BE2C (cell line): ENCODE measurements around the gene SORCS3.

Source experiments
- DNase-seq: peaks from one replicate; pipeline ENCODE4 v3.0.0-alpha.2; 2020
- H3K27me3 ChIP-seq: fragments of 250-450 bp; sonication (Bioruptor Pico); 2 replicates; pipeline ENCODE4 v1.5.1; 2020; ENCODE audit warnings: mild to moderate bottlenecking
- H3K36me3 ChIP-seq: fragments of 250-450 bp; sonication (Bioruptor Pico); 2 replicates; pipeline ENCODE4 v1.5.1; 2020; ENCODE audit warnings: mild to moderate bottlenecking
- H3K4me1 ChIP-seq: fragments of 250-450 bp; sonication (Bioruptor Pico); 2 replicates; pipeline ENCODE4 v1.5.1; 2020
- H3K4me3 ChIP-seq: 2 replicates; pipeline ENCODE4 v1.5.1; 2011; ENCODE audit warnings: low read depth, low read length
- H3K9me3 ChIP-seq: fragments of 250-450 bp; sonication (Bioruptor Pico); 2 replicates; pipeline ENCODE4 v1.5.1; 2020
- TF ChIP-seq, protein P1 (sequence below): IDR thresholded peaks from 2 replicates; pipeline ENCODE4 v1.5.1; 2012; ENCODE audit warnings: mild to moderate bottlenecking, low read depth, low read length

The SORCS3 gene

DNA sequence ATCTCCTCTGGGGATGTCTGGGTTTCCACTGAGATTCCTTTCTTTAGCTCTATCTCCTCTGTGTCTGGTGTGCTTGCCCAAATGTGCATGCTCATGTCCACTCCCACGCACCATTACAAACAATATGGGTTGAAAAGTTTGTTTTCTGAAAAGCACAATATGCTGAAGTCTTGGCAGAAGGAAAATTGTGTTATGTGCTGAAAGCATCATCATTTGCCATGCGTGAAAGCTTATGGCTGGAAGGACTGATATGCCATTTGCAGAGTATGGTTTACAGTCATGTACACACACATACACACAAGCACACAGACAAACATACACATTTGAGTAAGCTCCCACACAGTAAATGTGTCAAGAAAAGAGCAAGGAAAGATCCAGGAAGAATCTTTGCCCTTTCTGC lies 231.6 kb downstream of the SORCS3 start:
- no peaks in the 10 kb centered on the region for H3K36me3 ChIP-seq
- DNase-seq: no peak
- TF ChIP-seq, protein P1, sequence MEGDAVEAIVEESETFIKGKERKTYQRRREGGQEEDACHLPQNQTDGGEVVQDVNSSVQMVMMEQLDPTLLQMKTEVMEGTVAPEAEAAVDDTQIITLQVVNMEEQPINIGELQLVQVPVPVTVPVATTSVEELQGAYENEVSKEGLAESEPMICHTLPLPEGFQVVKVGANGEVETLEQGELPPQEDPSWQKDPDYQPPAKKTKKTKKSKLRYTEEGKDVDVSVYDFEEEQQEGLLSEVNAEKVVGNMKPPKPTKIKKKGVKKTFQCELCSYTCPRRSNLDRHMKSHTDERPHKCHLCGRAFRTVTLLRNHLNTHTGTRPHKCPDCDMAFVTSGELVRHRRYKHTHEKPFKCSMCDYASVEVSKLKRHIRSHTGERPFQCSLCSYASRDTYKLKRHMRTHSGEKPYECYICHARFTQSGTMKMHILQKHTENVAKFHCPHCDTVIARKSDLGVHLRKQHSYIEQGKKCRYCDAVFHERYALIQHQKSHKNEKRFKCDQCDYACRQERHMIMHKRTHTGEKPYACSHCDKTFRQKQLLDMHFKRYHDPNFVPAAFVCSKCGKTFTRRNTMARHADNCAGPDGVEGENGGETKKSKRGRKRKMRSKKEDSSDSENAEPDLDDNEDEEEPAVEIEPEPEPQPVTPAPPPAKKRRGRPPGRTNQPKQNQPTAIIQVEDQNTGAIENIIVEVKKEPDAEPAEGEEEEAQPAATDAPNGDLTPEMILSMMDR: no peak
- H3K9me3 ChIP-seq: no peaks in the 10 kb centered on the region
- H3K4me3 ChIP-seq: no peak overlapping the region
- H3K4me1 ChIP-seq: no peaks in the 10 kb centered on the region
- no peaks in the 10 kb centered on the region for H3K27me3 ChIP-seq

DNA sequence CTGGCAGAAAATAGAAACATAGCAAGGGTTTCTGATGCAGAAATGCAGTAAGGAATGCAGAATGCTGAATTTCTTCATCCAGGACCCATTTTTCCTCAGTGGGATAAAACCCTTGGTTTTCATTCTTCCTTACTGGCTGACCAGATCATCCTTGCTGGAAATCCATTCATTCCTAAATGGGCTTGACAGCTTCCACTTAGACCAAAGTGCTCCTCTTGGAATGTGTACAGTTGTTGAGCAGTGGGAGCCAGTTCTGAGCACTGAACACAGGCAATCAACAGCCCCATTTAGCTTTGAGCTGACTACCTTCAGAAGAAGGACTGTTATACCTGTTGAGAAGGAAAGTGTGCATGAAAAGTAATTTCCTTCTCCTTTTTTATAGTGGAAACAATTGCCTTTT lies 232.1 kb downstream of the SORCS3 start:
- H3K9me3 ChIP-seq: no peaks in the 10 kb centered on the region
- no peak for DNase-seq
- TF ChIP-seq, protein P1: no peak

DNA sequence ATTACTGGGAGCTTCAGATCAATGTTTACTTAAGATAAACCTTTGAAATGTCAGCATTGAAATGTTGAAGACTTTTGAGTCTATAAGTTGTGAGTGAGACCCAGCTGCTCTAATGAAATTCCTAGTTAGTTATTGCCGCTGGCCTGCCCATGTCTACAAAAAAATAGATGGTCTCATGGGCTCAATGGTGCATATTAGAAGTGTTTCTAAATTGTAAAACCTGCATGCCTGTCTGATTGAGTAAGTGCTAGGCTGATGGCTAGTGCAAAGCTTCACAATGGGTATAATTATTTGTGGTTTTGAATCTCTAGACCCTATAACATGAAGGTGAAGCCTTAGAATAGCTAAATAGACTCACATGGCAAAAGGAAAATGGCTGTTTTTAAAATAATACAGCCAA lies 234.5 kb downstream of the SORCS3 start:
- H3K27me3 ChIP-seq: no peaks in the 10 kb centered on the region
- H3K4me3 ChIP-seq: no peak overlapping the region
- TF ChIP-seq, protein P1: no peak
- no peak for DNase-seq
- H3K36me3 ChIP-seq: no peaks in the 10 kb centered on the region
- H3K9me3 ChIP-seq: no peaks in the 10 kb centered on the region
- no peaks in the 10 kb centered on the region for H3K4me1 ChIP-seq

More for the DNA sequence above, 232.1 kb downstream of the SORCS3 start:
- no peaks in the 10 kb centered on the region for H3K36me3 ChIP-seq
- no peak overlapping the region for H3K4me3 ChIP-seq
- H3K4me1 ChIP-seq: no peaks in the 10 kb centered on the region
- no peaks in the 10 kb centered on the region for H3K27me3 ChIP-seq

DNA sequence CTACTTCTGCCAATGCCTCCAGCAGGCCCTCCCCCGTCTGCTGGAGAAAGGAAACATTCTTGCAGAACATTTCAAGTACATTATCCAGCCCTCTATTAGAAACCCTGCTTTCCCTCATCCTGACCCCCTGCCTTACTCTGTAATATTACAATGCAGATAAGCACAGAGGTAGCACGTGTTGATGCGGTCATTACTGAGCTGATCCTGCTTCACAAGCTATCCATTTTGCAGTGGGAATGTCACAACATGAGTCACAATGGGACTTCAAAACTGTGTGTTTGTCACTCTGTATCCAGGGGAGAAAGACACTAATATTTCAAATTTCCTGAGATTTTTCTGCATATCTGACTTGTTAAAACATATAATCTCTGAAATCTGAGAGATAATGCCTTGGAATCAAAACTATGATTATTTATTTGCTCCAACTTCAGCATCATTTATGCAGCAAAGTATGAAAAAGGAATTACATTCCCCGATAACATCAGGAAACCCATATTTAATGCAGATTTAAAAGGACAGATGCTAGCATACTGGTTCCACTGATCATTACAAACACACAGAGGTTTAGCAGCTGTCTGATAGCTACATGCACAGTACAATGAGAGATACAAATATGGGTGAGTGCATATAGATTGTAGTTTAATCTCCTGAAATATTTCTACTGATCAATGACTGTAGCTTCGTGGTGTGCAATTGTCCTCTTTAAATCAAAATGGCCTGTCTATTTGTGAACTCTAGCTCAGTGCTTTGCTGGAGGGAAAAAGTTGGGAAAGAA lies 239.7 kb downstream of the SORCS3 start:
- no peak for DNase-seq
- H3K4me1 ChIP-seq: no peaks in the 10 kb centered on the region
- TF ChIP-seq, protein P1: no peak
- no peaks in the 10 kb centered on the region for H3K27me3 ChIP-seq
- H3K4me3 ChIP-seq: no peak overlapping the region
- H3K36me3 ChIP-seq: no peaks in the 10 kb centered on the region
- no peaks in the 10 kb centered on the region for H3K9me3 ChIP-seq

DNA sequence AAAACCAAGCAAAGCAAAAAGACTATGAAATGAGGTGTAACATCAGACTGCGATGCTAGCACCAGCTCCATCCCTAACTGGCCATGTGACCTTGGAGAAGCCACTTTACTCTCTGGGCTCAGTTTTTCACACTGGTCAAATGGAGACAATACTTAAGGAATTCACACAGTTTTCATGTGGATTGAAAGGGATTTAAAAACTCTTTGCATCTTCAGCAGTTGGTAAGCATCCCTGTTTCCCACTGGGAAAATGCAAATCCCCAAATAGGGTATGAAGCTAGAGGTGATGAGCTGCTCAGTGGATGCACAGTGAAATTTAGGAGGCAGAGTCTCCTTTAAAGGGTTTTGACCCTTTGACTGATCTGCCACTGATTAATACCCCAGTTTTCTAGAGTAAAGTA lies 240.7 kb downstream of the SORCS3 start:
- no peaks in the 10 kb centered on the region for H3K36me3 ChIP-seq
- TF ChIP-seq, protein P1: no peak
- no peaks in the 10 kb centered on the region for H3K27me3 ChIP-seq
- H3K9me3 ChIP-seq: no peaks in the 10 kb centered on the region
- DNase-seq: no peak
- no peaks in the 10 kb centered on the region for H3K4me1 ChIP-seq
- no peak overlapping the region for H3K4me3 ChIP-seq

DNA sequence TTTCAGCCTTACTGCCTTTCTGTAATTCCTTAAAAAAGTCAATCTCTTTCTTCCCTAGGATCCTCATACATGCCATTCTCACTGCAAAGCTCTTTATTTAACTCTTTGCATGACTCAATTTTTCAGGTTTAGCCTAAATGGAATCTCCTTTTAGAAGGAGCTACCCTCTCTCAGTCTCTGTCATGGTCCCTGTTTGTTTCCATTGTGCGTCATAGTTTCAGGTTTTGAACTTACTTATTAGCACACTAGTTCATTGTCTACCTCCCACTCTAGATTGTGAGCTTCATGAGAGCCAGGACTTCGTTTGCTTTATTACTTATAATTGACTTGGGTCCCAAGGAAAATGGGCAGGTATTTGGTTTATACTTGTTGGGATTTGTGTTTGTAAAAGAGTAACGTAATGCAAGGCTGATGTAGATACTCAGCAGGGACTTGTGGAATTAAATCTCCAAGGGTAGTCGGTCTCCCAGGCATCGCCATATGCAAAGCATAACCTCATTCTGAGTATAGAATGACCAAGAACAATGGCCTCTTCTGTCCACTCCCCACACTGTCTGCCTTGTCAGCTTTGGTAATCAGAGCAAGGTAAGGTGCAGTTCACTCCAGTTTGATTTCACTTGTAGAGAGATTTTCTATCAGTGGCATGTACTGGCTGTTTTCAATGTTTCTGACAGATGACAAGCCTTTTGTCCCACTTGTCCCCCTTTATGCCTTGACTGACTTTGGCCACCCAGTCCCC lies 252.0 kb downstream of the SORCS3 start:
- Histone ChIP-seq H3K9me3 (no peaks in the 10 kb centered on the region), H3K4me1 (no peaks in the 10 kb centered on the region), H3K36me3 (no peaks in the 10 kb centered on the region), H3K4me3 (no peak overlapping the region), H3K27me3 (no peaks in the 10 kb centered on the region)
- no peak for DNase-seq
- TF ChIP-seq, protein P1: no peak
